Ovary (tissue), 3 donors: ENCODE measurements around the gene BRDT.

Experiments
- CTCF ChIP-seq, 3 donors: fragments of 450-650 bp in 2 of 3; fragments of 200-600 bp in 1 of 3; IDR thresholded peaks; one replicate each; pipeline versions ENCODE4 v1.5.1 to v1.8.0; 2016 to 2022; ENCODE audit warnings: antibody characterized with exemption in 3 of 3, mild to moderate bottlenecking in 1 of 3
- POLR2A ChIP-seq: fragments of 450-650 bp; IDR thresholded peaks from one replicate; pipeline ENCODE4 v1.6.1; 2017; ENCODE audit warnings: antibody characterized with exemption, mild to moderate bottlenecking, moderate library complexity
- donor health status: DM: no; HTN: no; CAD: no.

- TF ChIP-seq CTCF (IDR thresholded peaks at IDR 0.05), result no peak
- TF ChIP-seq POLR2A, result no peak
Observed at GRCh38 chr1:92037400-92037799, 88.2 kb downstream of the BRDT start.
